Measurements from ENCODE around the gene ZNF556. TPM values are rescaled to one million over a fixed set of nuclear protein-coding genes. Genes with fewer than 3 reads are reported as not detected.
"Not testable (repeated sequence)": the region's sequence is repeated elsewhere in the genome, so short reads cannot be mapped to it uniquely, and the experiment has no call there.

Gene ZNF556
- total RNA-seq, 4 donors from 2014 or later: not detected

- Histone ChIP-seq H3K4me3 (no peak overlapping the region), H3K4me1 (no peaks in the 10 kb centered on the region), H3K27me3 (no peaks in the 10 kb centered on the region), H3K36me3 (no peaks in the 10 kb centered on the region), H3K27ac (no peak overlapping the region), H3K9me3 (no peaks in the 10 kb centered on the region)
- DNase-seq (ENCODE audit: low spot score in 2 of 2): no peak
- WGBS: 83% methylated on average over 10 of the region's 10 CpGs
- TF ChIP-seq POLR2A (IDR thresholded peaks at IDR 0.05): no peak
- no peak for TF ChIP-seq POLR2AphosphoS5 (IDR thresholded peaks at IDR 0.05)
- no peak for TF ChIP-seq CTCF (IDR thresholded peaks at IDR 0.05)
- no peak for TF ChIP-seq EP300 (IDR thresholded peaks at IDR 0.05)
Measured at GRCh38 chr19:2869618-2870017, 2.5 kb downstream of the ZNF556 start.

- not testable (repeated sequence) for H3K4me1 ChIP-seq; H3K36me3 ChIP-seq; H3K27me3 ChIP-seq; H3K4me3 ChIP-seq; DNase-seq (ENCODE audit: low spot score in 2 of 2); H3K9me3 ChIP-seq; H3K27ac ChIP-seq
- 16% methylated on average over 11 of the region's 11 CpGs for WGBS
Measured at GRCh38 chr19:2872175-2872574, 5.0 kb downstream of the ZNF556 start.

GRCh38 chr19:2877398-2878331, 10.5 kb downstream of the ZNF556 start:
- H3K9me3 ChIP-seq: peaks cover 21% of the 10 kb centered on the region
- TF ChIP-seq POLR2A (IDR thresholded peaks at IDR 0.05) (no peak), CTCF (IDR thresholded peaks at IDR 0.05) (no peak), EP300 (IDR thresholded peaks at IDR 0.05) (no peak), POLR2AphosphoS5 (IDR thresholded peaks at IDR 0.05) (no peak)
- 90% methylated on average over 32 of the region's 32 CpGs for WGBS
- H3K27ac ChIP-seq: no peak overlapping the region
- DNase-seq (ENCODE audit: low spot score in 2 of 2): no peak
- H3K4me3 ChIP-seq: no peak overlapping the region
- no peaks in the 10 kb centered on the region for H3K36me3 ChIP-seq
- H3K4me1 ChIP-seq: no peaks in the 10 kb centered on the region
- H3K27me3 ChIP-seq: no peaks in the 10 kb centered on the region

DNA sequence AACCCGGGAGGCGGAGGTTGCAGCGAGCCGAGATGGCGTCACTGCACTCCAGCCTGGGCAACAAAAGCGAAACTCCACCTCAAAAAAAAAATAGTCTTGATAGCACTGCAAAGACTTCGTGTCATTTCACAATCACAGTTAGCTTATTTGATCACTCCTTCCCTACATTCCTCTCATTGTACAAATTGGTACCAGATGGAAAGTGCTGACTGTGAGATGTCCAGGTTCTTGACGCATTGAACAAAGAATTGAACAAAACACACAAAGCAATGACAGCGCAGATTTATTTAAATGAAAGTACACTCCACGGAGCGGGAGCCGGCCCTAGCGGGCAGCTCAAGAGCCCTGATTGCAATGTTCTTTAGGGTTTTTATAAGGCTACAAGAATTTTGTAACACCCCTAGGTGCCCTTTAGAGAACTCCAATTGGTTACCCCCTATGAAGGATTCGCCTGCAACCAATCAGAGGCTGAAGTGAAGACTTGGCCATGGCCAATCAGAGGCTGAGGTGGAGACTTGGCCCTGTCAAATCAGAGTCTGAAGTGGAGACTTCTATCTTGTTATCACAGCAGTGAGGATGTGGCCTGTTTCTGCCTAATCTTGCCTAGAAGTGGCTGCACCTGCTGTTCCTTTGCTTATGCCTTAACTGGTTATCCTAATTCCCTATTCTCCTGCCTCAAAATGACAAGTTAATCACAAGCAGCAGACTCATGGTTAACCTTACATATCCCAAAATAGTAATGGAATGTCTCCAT, 16.7 kb downstream of the ZNF556 start:
- Histone ChIP-seq H3K27ac (no peak overlapping the region), H3K9me3 (peaks cover 3% of the 10 kb centered on the region), H3K27me3 (no peaks in the 10 kb centered on the region), H3K36me3 (no peaks in the 10 kb centered on the region), H3K4me3 (no peak overlapping the region), H3K4me1 (peaks cover 7% of the 10 kb centered on the region)
- 75% methylated on average over 14 of the region's 14 CpGs for WGBS
- TF ChIP-seq EP300 (IDR thresholded peaks at IDR 0.05) (no peak), POLR2A (IDR thresholded peaks at IDR 0.05) (no peak), CTCF (IDR thresholded peaks at IDR 0.05) (no peak), POLR2AphosphoS5 (IDR thresholded peaks at IDR 0.05) (no peak)
- DNase-seq (ENCODE audit: low spot score in 2 of 2): no peak

DNA sequence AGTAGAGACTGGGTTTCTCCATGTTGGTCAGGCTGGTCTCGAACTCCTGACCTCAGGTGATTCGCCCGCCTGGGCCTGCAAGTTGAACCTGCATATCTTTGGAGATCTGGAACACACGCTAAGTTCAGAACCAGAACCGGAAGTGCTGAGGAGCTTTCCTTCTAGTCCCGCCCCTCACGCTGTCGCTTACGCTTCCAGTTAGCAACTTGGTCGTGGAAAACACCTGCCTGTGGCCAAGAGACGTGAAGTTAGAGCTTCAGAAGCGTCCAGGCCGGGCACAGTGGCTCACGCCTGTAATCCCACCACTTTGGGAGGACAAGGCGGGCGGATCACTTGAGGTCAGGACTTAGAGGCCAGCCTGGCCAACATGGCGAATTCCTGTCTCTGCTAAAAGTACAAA, 18.6 kb downstream of the ZNF556 start:
- no peaks in the 10 kb centered on the region for H3K27me3 ChIP-seq
- H3K4me1 ChIP-seq: peaks cover 7% of the 10 kb centered on the region
- H3K27ac ChIP-seq: no peak overlapping the region
- 88% methylated on average over 17 of the region's 17 CpGs for WGBS
- DNase-seq (ENCODE audit: low spot score in 2 of 2): no peak
- no peak for TF ChIP-seq POLR2AphosphoS5 (IDR thresholded peaks at IDR 0.05)
- no peak for TF ChIP-seq EP300 (IDR thresholded peaks at IDR 0.05)
- no peak for TF ChIP-seq CTCF (IDR thresholded peaks at IDR 0.05)
- no peak for TF ChIP-seq POLR2A (IDR thresholded peaks at IDR 0.05)
- H3K36me3 ChIP-seq: no peaks in the 10 kb centered on the region
- H3K9me3 ChIP-seq: no peaks in the 10 kb centered on the region
- no peak overlapping the region for H3K4me3 ChIP-seq

All from suprapubic skin (tissue), 4 donors.